WTC11 (cell line): Measurements from ENCODE around the gene GZF1. TPM values are rescaled to one million over a fixed set of nuclear protein-coding genes. Genes with fewer than 3 reads are reported as not detected.

Experiments used
- ATF2 ChIP-seq: sonication (generic); formaldehyde crosslinking; IDR thresholded peaks from 2 replicates; pipeline ENCODE4 v1.8.1; 2022; ENCODE audit warnings: low read depth, missing genetic modification reagents, borderline replicate concordance
- E2F4 ChIP-seq: sonication (generic); formaldehyde crosslinking; IDR thresholded peaks from 2 replicates; pipeline ENCODE4 v1.8.1; 2022; ENCODE audit warnings: low read depth, mild to moderate bottlenecking, moderate library complexity, missing genetic modification reagents, borderline replicate concordance
- ELF4 ChIP-seq: sonication (generic); formaldehyde crosslinking; IDR thresholded peaks from 2 replicates; pipeline ENCODE4 v1.8.1; 2022; ENCODE audit warnings: low read depth, mild to moderate bottlenecking, moderate library complexity, missing genetic modification reagents
- EMX1 ChIP-seq: fragments of 250-450 bp; sonication (Bioruptor Pico); IDR thresholded peaks from 2 replicates; pipeline ENCODE4 v1.8.0; 2021; ENCODE audit warnings: mild to moderate bottlenecking
- ERG ChIP-seq: fragments of 250-450 bp; sonication (Bioruptor Pico); IDR thresholded peaks from 2 replicates; pipeline ENCODE4 v1.8.0; 2021; ENCODE audit warnings: mild to moderate bottlenecking
- ESRRA ChIP-seq: sonication (generic); formaldehyde crosslinking; IDR thresholded peaks from 2 replicates; pipeline ENCODE4 v1.8.1; 2022; ENCODE audit warnings: mild to moderate bottlenecking, missing genetic modification reagents, borderline replicate concordance
- FOXK1 ChIP-seq: sonication (generic); formaldehyde crosslinking; IDR thresholded peaks from 2 replicates; pipeline ENCODE4 v1.8.0; 2022; ENCODE audit warnings: mild to moderate bottlenecking, moderate library complexity, missing genetic modification reagents
- FOXP1 ChIP-seq: sonication (generic); formaldehyde crosslinking; IDR thresholded peaks from 2 replicates; pipeline ENCODE4 v1.8.0; 2022; ENCODE audit warnings: missing genetic modification reagents, mild to moderate bottlenecking, moderate library complexity, borderline replicate concordance
- HMGXB4 ChIP-seq: sonication (generic); formaldehyde crosslinking; IDR thresholded peaks from 2 replicates; pipeline ENCODE4 v1.8.1; 2023; ENCODE audit warnings: mild to moderate bottlenecking, moderate library complexity, missing genetic modification reagents
- JAZF1 ChIP-seq: fragments of 250-450 bp; sonication (Bioruptor Pico); IDR thresholded peaks from 2 replicates; pipeline ENCODE4 v1.9.0; 2021; ENCODE audit warnings: moderate library complexity, mild to moderate bottlenecking, inconsistent platforms
- MYBL2 ChIP-seq: sonication (generic); formaldehyde crosslinking; IDR thresholded peaks from 2 replicates; pipeline ENCODE4 v1.8.1; 2023; ENCODE audit warnings: mild to moderate bottlenecking, moderate library complexity, missing genetic modification reagents
- PREB ChIP-seq: sonication (generic); formaldehyde crosslinking; IDR thresholded peaks from 2 replicates; pipeline ENCODE4 v1.8.1; 2022; ENCODE audit warnings: mild to moderate bottlenecking, missing genetic modification reagents, moderate library complexity, borderline replicate concordance
- SMAD3 ChIP-seq: sonication (generic); formaldehyde crosslinking; IDR thresholded peaks from 2 replicates; pipeline ENCODE4 v1.8.0; 2022; ENCODE audit warnings: missing genetic modification reagents, mild to moderate bottlenecking, borderline replicate concordance
- SMAD4 ChIP-seq: sonication (generic); formaldehyde crosslinking; IDR thresholded peaks from 2 replicates; pipeline ENCODE4 v1.8.0; 2022; ENCODE audit warnings: mild to moderate bottlenecking, missing genetic modification reagents
- STAT6 ChIP-seq: sonication (generic); formaldehyde crosslinking; conservative IDR thresholded peaks from 2 replicates; pipeline ENCODE4 v1.8.1; 2023; ENCODE audit warnings: mild to moderate bottlenecking, low read depth, missing genetic modification reagents, moderate library complexity
- ZBTB21 ChIP-seq: sonication (generic); formaldehyde crosslinking; IDR thresholded peaks from 2 replicates; pipeline ENCODE4 v1.8.1; 2023; ENCODE audit warnings: mild to moderate bottlenecking, missing genetic modification reagents, borderline replicate concordance
- ZMAT4 ChIP-seq: fragments of 250-450 bp; sonication (Bioruptor Pico); IDR thresholded peaks from 2 replicates; pipeline ENCODE4 v1.9.0; 2021; ENCODE audit warnings: mild to moderate bottlenecking
- ZNF121 ChIP-seq: sonication (generic); formaldehyde crosslinking; IDR thresholded peaks from 2 replicates; pipeline ENCODE4 v1.8.0; 2023; ENCODE audit warnings: missing genetic modification reagents
- ZNF396 ChIP-seq: fragments of 250-450 bp; sonication (Bioruptor Pico); IDR thresholded peaks from 2 replicates; pipeline ENCODE4 v1.8.0; 2021; ENCODE audit warnings: mild to moderate bottlenecking, moderate library complexity, borderline replicate concordance
- ZNF423 ChIP-seq: fragments of 250-450 bp; sonication (Bioruptor Pico); IDR thresholded peaks from 2 replicates; pipeline ENCODE4 v2.1.2; 2022; ENCODE audit warnings: mild to moderate bottlenecking, moderate library complexity
- ZNF532 ChIP-seq: fragments of 250-450 bp; sonication (Bioruptor Pico); IDR thresholded peaks from 2 replicates; pipeline ENCODE4 v1.9.0; 2021; ENCODE audit warnings: mild to moderate bottlenecking, borderline replicate concordance
- total RNA-seq: library from RNA; stranded (reverse); gene quantifications from 3 replicates; pipeline ENCODE4 v1.2.3, GENCODE V29; 2021

GZF1 gene
- total RNA-seq, 1 experiment from 2014 or later, result 9.5 TPM

- no peak for TF ChIP-seq ZNF532 (CRISPR knock-in tag)
- no peak for TF ChIP-seq ZNF121
- no peak for TF ChIP-seq STAT6 (CRISPR knock-in tag)
- TF ChIP-seq MYBL2 (CRISPR knock-in tag), result peak; percentile 33; the same call in 1 of the 2 replicates
- no peak for TF ChIP-seq EMX1 (CRISPR knock-in tag)
- TF ChIP-seq JAZF1 (CRISPR knock-in tag), result no peak
- no peak for TF ChIP-seq PREB (CRISPR knock-in tag)
- TF ChIP-seq ZMAT4 (CRISPR knock-in tag), result no peak
- peak; percentile 84 for TF ChIP-seq HMGXB4 (CRISPR knock-in tag)
- no peak for TF ChIP-seq ATF2
- no peak for TF ChIP-seq E2F4 (CRISPR knock-in tag)
- no peak for TF ChIP-seq ERG (CRISPR knock-in tag)
- TF ChIP-seq SMAD4 (CRISPR knock-in tag), result no peak
- no peak for TF ChIP-seq ESRRA
- TF ChIP-seq FOXK1 (CRISPR knock-in tag), result peak; percentile 62; the same call in 1 of the 2 replicates
- TF ChIP-seq ELF4, result no peak
- TF ChIP-seq ZNF396, result no peak
- TF ChIP-seq ZNF423 (CRISPR knock-in tag), result no peak
- no peak for TF ChIP-seq ZBTB21
- TF ChIP-seq FOXP1 (CRISPR knock-in tag), result no peak
- TF ChIP-seq SMAD3 (CRISPR knock-in tag), result no peak
These were observed 59.3 kb downstream of the GZF1 start, which contains the start of gene NAPB (continued) for GRCh38 chr20:23420943-23421931.
